Stimulated activated naive CD8-positive, alpha-beta T cell treated with anti-CD3 and anti-CD28 coated beads, Interleukin-15, Interleukin-2, amounts not matched to agents 100 U/mL and 50 U/mL, for 24 hours (primary cell): ENCODE results near the gene SMYD3.

Experiments used
- ATAC-seq: fragments of 150-1000 bp; cut with Tn5 transposase; one replicate; pipeline ENCODE4 v1.10.0; 2021
- DNase-seq: peaks from one replicate; pipeline ENCODE4 v3.0.0; 2021

Gene SMYD3

GRCh38 chr1:246146804-246147523 is 360.1 kb downstream of the SMYD3 start:
- DNase-seq (no peak), ATAC-seq (no peak)

GRCh38 chr1:246145900-246146299 is 361.2 kb downstream of the SMYD3 start:
- no peak for ATAC-seq
- no peak for DNase-seq

GRCh38 chr1:246144931-246145330 is 362.1 kb downstream of the SMYD3 start:
- DNase-seq (no peak), ATAC-seq (no peak)

DNA sequence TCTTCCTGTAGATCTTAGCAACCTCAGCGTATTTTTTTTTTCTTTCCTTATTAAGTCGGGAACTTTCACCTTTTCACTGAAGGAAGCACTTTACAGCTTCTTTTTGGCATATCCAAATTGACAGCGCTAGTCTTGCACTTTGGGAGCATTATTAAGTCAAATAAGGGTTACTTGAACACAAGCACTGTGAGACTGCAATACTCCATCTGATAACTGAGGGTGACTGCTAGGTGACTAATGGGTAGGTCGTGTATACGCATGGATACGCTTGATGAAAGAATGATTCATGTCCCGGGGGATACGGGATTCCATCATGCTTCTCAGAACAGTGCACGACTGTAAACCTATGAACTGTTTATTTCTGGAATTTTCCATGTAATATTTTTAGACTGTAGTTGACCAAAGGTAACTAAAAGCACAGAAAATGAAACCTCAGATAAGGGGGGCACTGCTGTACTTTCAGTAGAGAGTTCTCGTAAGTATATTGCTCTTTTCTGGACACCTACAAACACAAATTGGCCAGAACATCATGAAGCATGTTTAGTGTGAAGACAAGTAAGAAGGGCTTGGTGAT is 364.7 kb downstream of the SMYD3 start:
- ATAC-seq (no peak), DNase-seq (no peak)

DNA sequence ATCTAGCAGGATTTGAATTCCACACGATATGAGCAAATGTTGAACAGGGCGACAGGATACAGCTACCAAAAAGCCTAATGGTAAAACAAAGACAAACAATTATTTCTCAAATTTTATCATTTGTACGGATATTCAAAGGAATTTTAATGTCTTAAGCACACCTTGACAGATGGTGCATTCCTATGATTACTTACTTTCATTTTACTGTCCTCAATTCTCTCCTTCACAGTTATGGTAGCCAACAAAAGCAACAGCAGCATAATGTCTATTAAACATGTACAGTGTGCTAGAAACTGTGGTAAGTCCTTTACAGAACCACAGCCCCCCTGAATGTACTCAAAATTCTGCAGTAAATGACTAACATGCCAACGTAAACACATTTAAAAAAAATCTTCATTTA is 365.8 kb downstream of the SMYD3 start:
- ATAC-seq: no peak

GRCh38 chr1:246139745-246140182 is 367.3 kb downstream of the SMYD3 start:
- DNase-seq (no peak), ATAC-seq (peak; percentile 46)

More for the DNA sequence above, 365.8 kb downstream of the SMYD3 start:
- DNase-seq: no peak

DNA sequence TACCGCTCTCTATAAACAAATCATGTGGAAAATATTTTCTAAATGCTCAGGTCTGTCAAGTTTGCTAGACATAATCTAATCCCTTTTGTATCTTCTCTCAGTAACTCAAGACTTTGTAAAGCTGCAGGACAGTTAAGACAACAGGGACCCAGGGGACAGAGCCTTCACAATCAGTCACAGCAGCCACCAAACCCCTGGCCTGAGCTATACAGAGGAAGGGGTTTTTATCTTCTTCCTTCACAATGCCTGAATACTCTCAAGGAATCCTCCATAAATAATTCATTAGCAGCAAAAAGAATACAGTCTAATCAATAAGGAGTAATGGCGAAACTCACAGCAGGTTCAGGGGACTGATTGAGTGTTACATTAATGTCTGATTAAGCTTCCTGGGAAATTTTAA is 368.3 kb downstream of the SMYD3 start:
- no peak for DNase-seq
- ATAC-seq: no peak

DNA sequence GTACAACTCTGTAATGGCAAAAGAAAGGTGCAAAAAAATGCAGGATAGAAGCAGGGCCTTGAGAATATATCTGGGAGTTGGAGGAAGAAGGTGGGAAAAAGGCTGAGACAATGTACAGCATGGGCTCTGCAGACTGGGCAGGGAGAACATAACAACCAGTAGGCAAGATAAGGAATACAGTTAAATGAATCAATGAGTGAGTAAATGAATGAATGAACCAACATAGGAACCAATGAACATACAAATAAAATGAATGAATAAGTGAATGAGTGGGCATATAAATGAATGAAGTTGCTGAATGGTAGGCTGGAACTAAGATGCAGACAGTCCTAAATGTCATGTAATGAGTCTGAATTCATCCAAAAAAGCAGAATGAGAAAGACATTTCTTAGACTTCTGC is 370.6 kb downstream of the SMYD3 start:
- ATAC-seq: no peak

DNA sequence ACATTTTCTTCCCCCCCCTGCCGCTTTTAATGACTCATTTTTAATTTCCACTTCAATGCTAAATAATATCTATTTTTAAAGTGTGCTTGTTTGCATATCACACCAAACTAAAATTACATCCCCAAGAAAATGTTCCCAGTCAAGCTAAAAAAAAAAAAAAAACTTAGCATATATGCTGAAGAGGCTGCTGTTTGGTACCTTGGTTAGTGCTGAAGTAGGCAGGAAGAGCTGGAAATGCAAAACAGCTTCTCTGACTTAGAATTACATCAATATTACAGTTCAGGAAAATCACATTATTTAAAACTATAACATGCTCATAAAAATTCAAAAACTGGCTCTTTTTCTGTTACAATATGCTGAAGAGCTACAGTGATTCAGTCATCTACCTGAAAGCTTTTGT is 372.3 kb downstream of the SMYD3 start:
- ATAC-seq: no peak
- DNase-seq: no peak

More for the DNA sequence above, 370.6 kb downstream of the SMYD3 start:
- DNase-seq: no peak

- ATAC-seq: no peak
- DNase-seq: no peak
These were observed 376.0 kb downstream of the SMYD3 start for GRCh38 chr1:246131095-246131494.

DNA sequence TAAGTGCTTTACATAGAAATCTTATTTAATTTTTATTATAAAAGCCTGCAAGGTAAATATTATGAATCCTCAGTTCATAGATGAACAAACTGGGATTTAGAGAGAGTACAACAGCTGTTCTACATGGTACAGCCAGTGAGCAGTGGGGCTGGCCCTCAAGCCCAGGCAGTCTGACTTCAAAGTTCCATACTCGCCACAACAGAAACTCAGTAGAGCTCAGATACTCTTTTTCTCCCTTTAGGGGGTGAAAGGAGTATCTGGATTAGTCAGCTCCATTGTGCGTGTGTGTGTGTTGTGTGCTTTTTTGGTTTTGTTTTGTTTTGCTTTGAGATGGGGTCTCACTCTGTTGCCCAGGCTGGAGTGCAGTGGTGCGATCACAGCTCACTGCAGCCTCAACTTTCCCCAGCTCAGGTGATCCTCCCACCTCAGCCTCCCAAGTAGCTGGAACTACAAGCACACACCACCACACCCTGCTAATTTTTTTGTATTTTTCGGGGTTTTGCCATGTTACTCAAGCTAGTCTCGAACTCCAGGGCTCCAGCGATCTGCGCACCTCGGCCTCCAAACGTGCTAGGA is 378.5 kb downstream of the SMYD3 start:
- ATAC-seq: peak; percentile 80
- DNase-seq: no peak

DNA sequence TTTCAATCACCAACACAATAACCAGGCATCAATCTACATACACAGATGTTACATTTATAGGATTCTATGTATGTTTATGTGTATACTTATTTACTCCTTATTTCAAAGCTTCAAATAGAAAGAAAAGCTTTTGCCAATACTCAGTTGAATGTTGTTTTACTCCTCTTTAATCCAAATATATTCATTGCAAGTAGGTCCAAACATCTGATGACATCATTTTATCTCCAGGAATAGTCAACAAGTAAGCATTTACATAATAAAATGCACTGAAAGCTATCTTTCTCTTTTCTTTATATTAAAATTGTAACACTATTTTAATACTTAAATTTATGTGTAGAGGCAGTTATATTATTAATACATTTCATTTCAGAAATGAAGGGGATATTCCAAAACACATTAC is 380.5 kb downstream of the SMYD3 start:
- no peak for ATAC-seq

GRCh38 chr1:246122071-246122470 is 385.0 kb downstream of the SMYD3 start:
- no peak for DNase-seq
- no peak for ATAC-seq

More for the DNA sequence above, 380.5 kb downstream of the SMYD3 start:
- DNase-seq: no peak

DNA sequence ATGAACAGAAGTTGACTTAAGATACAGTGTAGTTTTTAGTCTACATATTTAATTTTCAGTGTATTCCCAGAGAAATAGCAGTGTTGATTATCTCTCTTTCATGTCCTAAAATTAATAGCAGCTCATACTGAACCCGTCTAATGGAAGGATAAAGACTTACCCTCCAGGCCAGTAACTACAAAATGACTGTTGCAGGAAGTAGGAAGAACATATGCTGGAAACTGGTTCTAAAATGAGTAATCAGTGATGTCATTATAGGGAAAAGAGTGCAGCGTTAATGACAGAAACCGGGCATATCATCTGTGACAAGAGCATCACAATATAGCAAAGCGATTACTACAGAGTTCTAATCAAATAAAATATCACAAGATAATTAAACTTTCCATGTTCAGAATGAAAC is 385.5 kb downstream of the SMYD3 start:
- ATAC-seq: no peak
- DNase-seq: no peak

GRCh38 chr1:246117066-246117791 is 389.9 kb downstream of the SMYD3 start:
- peak; percentile 72 for ATAC-seq
- DNase-seq: peak; percentile 6

- DNase-seq (no peak), ATAC-seq (no peak)
These were observed 392.7 kb downstream of the SMYD3 start for GRCh38 chr1:246114369-246114768.

DNA sequence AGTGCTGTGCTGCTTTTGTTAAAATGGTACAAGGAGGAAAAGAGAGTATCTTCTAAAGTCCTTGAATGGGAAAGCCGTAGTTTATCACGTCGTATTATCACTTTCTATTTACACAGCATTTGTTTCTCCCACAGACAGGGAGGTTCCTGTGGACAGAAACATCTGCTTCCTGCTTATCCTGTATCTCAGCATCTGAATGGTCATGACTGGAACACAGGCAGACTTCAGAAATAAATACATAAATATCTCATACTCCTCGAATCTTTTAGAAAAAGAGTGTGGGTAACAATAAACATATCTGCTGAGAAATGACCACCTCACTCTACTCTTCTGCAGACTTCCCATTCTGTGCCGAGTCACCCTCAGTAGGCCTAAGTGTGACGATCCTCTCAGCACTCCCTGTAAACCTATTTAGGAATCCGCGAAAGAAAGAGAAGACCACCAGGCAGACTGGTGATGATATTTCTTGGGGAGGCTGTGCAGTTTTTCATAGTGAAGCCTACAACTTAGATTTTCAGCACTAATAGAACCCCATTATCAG is 393.5 kb downstream of the SMYD3 start:
- DNase-seq (no peak), ATAC-seq (no peak)

GRCh38 chr1:246111570-246111969 is 395.5 kb downstream of the SMYD3 start:
- DNase-seq (no peak), ATAC-seq (no peak)

GRCh38 chr1:246110343-246111219 is 396.5 kb downstream of the SMYD3 start:
- no peak for ATAC-seq
- DNase-seq: no peak

DNA sequence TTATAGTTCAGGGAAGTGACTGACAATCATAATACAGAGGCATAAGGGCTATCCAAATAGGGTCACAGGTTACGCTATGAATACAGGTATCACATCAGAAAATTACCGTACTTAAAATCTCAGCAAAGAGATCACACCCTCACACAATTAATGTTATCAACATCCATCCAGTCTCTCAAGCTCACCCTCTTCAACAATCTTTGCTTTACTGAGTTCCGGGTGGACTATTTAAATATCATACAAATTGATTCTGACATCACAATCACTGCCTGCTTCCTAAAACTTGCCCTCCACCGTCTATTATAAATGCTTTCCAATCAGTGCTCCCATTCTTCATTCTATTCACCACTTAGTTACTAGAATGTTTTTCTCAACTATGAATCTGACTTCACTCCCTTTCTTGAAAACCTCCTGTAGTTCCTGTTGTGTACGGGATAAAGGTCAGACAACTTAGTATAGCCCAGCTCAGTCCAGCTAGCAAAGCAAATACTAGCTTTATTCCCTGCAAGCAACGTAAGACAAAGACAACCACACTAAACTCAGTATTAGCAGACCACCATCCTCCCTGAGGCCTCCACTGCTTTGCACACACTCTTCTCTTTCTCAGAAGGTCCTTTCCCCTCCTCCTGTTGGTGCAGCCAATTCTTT is 398.7 kb downstream of the SMYD3 start:
- ATAC-seq: no peak
- no peak for DNase-seq
